HG03108 (cell line): ENCODE data around the gene KIF2A.
A peak's percentile ranks its signal among the peaks of the same experiment; 100 is the strongest.
"Not testable (repeated sequence)": the region's sequence is repeated elsewhere in the genome, so short reads cannot be mapped to it uniquely, and the experiment has no call there.

Experiments used
- ATAC-seq: cut with Tn5 transposase; IDR thresholded peaks from one replicate; pipeline ENCODE4 v1.9.1; 2021; ENCODE audit warnings: moderate library complexity; ENCODE audit not compliant: unreplicated experiment

The KIF2A gene

DNA sequence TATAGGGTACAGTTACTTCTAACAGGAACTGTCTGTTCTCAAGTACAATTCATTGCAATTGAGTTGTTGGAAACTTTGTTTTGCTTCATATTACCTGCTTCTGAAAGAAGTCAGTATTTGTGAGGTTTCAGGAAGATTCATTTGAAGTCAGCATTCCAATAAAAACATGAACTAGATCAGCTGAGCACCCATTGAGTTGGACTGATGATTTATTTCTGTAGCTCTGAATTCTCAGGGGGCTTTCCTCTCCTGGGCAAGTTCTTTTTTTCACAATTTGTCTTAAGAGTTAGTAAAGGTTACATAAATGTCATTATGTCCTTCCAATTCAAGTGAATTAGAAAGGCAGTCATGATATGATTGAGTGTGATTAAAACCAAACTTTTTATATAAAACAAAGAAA lies 16.2 kb upstream of the KIF2A start:
- no peak for ATAC-seq

DNA sequence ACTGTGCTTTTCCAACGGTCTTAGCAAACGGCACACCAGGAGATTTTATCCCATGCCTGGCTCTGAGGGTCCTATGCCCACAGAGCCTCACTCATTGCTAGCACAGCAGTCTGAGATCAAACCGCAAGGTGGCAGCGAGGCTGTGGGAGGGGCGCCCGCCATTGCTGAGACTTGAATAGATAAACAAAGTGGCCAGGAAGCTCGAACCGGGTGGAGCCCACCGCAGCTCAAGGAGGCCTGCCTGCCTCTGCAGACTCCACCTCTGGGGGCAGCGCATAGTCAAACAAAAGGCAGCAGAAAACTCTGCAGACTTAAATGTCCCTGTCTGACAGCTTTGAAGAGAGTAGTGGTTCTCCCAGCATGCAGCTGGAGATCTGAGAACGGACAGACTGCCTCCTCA lies 14.2 kb upstream of the KIF2A start:
- not testable (repeated sequence) for ATAC-seq

DNA sequence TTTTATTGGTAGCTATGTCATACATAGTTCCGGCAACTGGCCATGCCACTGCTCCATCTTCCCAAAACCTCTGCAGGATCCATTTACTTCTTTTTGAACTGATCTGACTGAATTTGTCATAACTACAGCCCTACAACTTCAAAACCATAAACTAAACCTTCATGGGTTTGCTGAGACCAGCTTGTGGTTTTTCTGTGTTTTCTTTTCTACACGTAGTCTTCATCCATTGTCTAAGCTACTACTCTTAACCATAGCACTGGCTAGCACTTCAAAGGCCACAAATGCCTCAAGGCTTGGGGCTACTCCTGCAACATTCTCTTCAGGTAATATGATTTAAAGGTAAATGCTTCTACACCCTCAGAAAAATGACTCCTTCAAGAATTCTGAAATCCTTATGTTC lies 9.0 kb upstream of the KIF2A start:
- no peak for ATAC-seq

DNA sequence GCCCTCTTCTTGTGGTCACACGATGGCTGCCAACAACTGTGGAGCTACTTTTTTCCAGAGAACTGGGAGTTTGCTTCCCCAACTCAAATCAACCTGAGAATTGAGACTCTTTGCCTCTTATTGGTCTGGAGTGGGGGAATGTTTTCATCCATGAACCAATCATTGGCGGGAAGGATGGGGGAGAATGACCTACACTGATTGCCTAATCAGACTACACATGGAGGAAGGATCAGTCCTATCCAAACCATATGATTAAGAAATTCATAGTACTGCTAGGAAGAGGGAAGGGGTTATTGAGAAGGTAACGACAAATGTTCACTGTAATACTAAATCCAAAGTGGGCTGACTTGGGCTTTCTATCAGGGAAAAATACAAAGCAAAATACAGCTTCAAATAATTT lies 7.9 kb upstream of the KIF2A start:
- ATAC-seq: no peak

DNA sequence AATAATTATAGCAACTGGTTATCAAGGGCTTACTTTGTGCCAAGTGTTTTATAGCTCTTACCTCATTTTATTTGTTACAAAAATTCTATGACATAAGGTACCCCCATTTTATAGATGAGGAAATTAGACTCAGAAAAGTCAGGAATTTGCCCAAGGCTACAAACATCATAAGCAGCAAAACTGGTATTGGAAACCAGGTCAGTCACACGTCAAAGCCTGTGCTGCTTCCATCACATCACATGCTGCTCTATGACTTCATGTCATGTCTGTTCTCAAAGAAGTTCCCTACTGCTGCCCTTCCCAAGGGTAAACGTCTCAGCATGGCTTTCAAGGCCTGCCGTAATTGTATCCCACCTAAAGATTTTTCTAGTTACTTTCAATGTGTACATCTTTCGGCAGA lies 6.9 kb upstream of the KIF2A start:
- ATAC-seq: no peak

DNA sequence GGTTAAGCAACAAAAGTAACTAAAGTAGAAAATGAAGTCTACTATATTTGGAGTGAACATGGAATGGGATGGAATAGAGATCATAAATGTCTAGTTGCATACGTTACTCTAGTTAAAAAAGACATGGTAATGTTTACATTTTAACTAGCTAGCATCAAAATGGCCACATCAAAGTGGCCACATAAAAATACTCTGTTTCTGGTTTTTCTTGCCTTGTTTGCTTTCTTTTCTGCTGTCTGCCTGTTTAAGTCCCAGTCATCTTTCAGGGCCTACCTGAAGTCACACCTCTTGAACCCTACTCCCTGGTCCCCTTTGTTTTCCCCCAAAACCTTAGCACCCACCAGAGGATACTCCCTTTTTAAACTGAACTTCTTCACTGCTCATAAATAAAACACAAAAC lies 6.4 kb upstream of the KIF2A start:
- no peak for ATAC-seq

DNA sequence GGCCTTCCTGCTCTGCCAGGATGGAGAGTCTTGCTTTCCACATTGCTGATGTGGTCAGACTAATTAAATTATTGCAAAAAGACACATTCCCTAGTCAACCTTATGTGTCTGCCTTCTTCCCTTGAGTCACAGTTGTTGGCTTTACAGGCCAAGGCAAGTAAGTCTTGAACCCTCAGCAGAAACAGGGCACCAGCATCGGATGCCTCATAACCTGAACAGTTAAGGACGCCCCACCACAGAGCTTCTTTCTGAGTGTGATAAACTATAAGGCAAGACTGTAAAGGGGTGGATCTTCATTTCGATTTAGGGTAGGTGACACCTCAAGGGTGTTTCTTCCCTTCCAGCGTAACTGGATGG lies 670 bp upstream of the KIF2A start:
- ATAC-seq: no peak

DNA sequence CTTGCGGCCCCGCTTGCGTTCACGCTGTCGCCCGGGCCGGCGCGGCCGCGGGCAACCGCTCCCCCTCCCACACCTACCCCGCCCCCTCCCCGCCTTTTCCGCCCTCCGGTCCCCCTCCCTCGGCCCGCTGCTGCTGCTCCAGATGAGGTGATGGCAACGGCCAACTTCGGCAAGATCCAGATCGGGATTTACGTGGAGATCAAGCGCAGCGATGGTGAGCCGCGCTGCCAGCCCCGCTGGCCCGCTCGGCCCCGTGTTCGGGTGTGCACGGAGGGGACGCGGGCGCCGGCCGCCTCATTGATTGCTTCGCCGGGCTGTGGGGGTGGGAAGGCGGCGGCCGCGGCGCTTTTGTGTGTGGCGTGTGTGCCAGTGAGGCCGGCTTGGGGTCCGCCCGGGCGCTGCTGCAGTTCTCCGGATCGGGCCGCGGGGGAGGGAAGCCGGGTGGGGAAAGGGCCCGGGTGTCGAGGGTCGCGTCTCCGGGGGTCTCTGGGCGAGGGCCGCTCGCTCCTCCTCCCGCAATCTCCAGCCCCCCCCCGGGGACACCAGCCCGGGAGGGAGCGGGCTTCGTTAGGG lies 403 bp downstream of the KIF2A start:
- ATAC-seq: peak; percentile 38

DNA sequence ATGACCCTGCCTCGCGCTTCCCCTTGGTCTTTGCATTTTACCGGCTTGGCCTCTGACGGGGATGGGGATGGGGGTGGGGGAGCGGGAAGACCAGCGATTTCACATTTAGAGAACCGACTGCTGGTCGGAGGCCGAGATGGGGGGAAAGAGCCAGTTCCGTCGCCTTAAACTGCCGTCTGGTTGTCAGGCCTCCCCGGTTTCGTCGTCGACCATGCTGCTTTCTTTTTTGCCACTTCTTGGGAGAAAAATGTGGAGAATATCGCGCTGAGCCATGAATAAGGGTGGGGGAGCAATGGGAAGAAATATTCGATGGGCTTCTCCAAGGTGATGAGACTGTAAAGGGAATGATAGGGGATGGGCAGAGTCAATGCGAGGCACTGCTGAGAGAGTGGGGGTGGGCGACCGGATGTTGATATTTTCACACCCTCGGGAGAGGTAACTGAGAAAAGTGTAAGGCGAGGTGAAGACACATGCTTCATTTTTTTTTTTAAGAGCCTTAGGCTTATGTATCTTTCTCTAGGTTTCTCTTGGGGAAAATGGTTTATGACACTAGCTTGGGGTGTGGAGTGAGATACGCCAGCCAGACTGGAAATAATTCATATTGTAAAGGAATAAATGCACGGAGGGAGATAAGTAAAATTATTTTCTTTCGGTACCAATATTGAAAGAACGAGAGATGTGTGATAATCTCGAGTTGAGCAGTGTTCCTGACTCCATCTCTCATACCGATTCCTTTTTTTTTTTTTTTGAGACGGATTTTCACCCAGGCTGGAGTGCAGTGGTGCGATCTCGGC lies 1.1 kb downstream of the KIF2A start:
- peak; percentile 19 for ATAC-seq

DNA sequence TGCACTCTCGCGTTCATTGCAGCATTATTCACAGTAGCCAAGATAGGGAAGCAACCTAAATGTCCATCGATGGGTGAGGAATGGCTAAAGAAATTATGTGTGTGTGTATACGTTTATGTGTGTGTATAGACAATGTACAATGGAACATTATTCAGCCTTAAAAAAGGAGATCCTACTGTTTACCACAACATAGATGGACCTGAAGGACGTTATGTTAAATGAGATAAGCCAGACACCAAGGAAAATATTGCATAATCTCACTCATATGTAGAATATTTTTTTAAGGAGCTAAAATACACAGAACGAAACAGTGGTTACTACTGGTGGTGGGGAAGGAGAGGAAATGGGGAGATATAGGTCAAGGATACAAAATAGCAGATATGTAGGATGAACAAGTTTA lies 2.4 kb downstream of the KIF2A start:
- no peak for ATAC-seq

DNA sequence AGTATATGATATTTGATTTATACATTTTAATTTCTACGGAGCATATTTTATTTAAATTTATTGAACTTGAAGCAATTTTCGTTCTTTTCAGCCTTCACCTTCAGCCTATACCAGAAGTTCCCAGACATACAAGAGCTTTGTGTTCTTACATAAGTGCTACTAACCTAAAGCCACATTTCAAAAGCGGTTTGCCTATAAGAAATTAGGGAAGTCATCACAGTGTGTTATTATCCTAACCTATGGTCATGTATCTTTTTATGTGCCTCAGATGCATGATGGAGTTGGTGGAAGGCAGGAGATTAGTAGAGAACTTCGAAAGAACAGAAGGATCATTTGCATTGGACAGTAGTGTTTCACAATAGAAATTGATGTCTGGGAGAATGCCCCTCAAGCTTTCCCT lies 3.1 kb downstream of the KIF2A start:
- ATAC-seq: no peak

DNA sequence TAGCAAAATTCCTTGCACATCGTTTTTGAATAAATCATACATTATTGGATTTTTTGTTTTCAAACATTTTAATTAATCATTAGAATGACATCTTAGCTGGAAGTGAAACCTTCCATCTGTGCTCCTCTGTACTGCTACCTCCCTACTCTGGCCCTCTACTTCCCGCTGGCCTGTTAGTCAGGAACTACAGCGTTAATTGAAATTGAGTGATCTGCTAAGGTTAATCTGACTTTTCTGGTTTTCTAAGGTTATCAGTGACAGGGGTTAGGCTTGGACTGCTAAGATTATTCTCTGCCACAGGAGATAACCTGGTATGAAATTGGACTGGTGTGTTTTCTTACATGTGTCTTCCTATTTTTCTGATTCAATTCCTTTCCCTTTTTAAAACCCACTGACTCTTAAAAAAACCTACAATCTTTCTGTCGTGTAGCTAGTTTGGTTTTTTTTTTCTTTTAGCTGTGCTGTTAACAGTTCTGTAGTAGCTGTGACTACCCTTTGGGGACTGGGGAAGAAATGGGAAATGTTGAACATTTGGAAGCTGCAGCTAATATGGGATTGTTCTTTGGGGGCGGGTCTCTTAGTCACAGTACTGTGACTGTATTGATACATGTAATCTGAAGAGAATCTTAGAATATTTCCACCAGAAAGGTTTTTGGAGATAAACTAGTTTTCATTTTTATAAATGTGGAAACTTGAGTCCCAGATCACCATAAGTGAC lies 4.6 kb downstream of the KIF2A start:
- ATAC-seq: no peak

DNA sequence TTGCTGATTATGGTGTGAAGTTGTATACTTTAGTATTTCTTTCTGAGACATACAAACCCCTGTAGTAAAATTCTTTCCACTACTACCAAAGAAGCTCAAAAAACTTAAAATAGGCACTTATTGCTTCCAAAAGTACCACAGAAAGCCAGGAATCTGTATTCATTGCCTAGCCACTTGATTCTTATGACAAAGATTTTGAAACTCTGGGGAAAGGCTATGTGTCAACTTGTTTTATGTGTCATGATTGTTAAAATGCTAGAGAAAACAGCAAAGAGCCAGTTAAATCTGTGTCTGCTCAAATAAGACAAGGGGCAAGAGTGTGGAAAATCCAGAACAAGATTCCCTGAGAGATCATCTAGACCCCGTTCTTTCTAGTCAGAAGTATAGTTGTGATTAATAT lies 6.0 kb downstream of the KIF2A start:
- no peak for ATAC-seq

DNA sequence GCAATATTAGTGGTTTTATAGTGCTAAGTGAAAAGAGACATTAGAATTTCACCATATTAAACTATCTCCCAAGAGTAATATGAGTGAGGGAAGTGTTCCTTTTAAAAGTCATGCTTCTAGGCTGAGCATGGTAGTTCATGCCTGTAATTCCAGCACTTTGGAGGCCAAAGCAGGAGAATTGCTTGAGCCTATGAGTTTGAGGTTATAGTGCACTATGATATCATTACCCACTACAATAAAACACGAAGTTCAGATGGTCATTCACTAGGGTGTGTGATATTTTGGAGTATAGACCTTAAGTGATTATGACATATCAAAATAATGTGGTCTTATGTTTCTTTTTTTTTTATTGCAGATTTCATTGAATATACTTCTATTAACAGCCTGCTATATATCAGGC lies 6.7 kb downstream of the KIF2A start:
- no peak for ATAC-seq

DNA sequence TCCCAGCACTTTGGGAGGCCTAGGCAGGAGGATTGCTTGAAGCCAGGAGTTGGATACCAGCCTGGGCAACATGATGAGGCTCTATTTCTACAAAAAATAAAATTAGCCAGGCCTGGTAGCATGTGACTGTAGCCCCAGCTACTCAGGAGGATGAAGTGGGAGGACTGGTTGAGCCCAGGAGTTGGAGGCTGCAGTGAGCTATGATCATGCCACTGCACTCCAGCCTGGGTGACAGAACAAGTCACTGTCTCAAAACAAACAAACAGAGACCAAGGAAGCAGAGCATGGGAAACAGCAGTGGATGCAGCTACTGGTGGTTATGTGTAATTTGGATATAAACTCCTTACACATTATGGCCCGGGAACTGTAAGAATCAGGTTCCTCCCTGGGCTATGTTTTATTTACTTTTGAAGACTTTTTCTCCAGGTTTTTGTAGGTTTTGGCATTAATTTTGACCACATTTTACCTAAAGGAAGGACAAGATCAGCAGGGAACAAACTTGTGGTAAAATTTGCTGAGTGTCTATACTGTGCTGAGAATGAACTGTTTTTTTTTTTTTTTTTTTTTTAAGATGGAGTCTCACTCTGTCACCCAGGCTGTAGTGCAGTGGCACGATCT lies 8.3 kb downstream of the KIF2A start:
- no peak for ATAC-seq

DNA sequence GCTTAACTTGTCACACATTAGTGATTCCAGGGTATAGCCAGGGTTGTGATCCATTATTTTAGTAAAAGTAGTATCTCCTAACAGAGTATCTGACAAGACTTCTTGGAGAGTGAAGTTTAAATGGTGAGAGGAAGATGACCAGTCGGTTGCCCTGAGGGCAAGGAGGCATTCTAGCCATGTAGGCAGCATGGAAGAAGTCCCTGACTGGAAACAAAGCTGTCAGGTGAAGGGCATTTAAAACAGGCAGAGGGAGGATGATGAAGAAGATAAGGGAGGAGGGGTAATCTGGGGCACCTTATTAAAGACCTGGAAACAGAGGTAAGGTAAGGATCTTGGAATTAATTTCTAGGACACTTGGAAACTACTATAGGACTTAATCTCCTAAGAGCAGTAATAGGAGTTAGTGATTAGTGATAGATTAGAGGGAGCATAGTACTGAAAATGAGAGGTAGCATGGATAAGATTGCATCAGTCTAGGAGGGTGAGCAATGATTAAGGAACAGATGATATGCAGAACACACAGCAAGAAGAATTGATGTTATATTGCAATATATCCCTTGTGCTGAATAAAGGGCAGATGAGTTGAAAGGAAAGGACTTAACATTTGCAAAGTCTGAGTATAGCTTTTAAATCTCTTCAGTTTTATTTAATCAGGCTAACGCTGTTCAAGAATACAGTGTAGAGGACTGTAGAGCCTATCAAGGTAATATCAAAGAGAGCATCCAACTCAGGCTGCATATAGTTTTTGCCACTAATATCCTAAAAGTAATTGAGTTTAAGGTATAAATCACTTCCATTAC lies 9.6 kb downstream of the KIF2A start:
- no peak for ATAC-seq

DNA sequence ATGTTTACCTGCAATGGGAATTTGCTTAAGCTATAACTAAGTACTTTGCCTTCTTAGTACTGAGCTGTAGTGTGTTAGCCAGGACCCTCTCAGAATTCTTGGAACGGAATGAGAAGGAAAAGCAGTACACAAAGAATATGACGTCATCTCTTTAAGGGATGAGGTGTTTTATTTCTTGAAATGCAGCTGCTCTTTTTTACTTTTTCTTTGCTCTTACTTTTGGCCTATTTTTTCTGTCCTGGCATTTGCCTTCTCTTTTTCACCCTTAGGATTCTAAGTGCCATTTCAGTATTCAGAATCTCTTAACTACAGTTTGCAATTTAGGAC lies 10.1 kb downstream of the KIF2A start:
- ATAC-seq: no peak

DNA sequence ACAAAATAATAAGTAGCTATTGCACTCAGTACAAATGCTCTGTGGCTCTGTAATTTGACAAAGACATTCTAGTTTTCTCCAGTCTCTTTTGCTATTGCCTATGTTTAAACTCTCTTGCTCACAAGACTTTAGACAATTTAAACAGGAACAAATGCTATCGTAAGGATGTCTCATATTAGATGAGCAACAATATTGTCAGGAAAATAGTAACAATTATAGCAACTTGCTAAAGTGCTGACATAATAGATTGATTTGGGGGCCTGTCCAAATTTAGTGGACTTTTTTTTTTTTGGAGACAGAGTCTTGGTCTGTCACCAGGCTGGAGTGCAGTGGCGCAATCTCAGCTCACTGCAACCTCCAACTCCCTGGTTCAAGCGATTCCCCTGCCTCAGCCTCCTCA lies 11.8 kb downstream of the KIF2A start:
- no peak for ATAC-seq

DNA sequence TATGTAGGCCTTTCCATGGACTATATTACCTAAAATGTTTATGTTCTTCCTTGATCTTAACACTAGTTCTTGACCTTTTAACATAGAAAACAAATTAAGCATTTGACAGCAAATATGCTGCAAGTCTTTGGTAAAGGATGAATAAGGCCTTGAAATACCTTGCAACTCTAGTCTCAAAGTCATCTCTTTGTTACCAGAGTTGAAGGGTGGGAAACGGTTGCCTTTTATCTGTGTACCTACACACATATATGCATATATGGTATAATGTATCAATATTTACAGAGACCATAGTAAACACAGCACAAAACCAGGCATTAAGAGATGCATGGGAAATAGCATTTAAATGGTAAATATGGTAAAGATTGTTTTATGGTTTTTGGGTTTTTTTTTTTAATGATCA lies 16.5 kb downstream of the KIF2A start:
- ATAC-seq: no peak

DNA sequence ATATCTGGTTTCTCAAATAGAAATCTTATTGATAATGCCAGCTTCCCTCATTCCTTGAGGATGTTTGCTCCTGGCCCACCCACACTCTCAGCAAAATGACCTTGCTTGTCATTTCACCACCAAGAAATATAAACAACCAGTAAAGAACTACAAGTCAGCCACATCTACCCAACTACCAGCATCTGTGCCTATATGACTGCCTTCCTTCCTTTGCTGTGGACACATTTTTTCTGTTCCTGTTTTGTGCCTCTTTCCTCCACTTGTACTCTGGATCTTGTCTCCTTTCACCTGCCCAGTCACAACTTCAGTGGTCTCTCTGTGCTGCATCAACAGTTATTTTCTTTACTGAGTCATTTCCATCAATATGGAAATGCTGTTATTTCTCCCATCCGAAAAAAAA lies 20.3 kb downstream of the KIF2A start:
- no peak for ATAC-seq

DNA sequence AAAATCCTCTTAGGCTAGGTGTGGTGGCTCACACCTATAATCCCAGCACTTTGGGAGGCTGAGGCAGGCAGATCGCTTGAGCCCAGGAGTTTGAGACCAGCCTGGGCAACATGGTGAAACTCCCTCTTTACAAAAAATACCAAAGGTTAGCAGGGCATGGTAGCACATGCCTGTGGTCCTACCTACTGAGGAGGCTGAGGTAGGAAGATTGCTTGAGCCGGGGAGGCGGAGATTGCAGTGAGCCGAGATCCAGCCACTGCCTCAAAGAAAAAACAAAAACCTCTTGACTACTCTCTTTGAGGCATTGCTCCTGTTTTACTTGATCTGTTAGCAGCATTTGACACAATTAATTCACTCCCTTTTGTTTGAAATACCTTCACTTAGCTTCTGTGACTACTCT lies 20.7 kb downstream of the KIF2A start:
- no peak for ATAC-seq
